HT-29 (cell line): ENCODE measurements around the gene CBFA2T2. TPM values are rescaled to one million over a fixed set of nuclear protein-coding genes. Genes with fewer than 3 reads are reported as not detected.

ENCODE experiments used
- DNase-seq: peaks from one replicate; pipeline ENCODE4 v3.0.0-alpha.2; 2015; ENCODE audit warnings: low spot score
- total RNA-seq: library from RNA; depleted of rRNA; stranded (reverse); fragments of >200 nt; shearing (Covaris generic); gene quantifications from 2 replicates; pipeline ENCODE4 v1.2.3, GENCODE V29; 2014

The CBFA2T2 gene
- total RNA-seq, 1 experiment from 2014 or later = 9.6 TPM

DNA sequence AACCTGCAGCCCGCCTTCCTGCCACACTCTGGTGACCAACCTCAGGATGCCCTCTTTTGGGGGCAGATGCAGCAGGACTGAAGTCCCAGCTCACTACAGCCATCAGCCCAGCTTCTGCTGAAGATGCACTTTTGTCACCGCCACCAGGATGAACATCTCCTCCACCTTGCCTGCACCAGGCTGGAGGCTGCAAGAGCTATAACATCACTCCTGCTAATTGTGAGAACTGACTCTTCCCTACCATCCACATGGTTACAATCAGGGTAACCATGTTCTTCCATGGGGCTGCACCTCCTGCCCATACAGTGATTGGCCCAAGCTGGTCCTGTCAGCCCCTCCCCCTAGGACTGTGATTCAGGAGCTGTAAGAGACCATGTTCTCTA lies 174.9 kb downstream of the CBFA2T2 start:
- DNase-seq = no peak

DNA sequence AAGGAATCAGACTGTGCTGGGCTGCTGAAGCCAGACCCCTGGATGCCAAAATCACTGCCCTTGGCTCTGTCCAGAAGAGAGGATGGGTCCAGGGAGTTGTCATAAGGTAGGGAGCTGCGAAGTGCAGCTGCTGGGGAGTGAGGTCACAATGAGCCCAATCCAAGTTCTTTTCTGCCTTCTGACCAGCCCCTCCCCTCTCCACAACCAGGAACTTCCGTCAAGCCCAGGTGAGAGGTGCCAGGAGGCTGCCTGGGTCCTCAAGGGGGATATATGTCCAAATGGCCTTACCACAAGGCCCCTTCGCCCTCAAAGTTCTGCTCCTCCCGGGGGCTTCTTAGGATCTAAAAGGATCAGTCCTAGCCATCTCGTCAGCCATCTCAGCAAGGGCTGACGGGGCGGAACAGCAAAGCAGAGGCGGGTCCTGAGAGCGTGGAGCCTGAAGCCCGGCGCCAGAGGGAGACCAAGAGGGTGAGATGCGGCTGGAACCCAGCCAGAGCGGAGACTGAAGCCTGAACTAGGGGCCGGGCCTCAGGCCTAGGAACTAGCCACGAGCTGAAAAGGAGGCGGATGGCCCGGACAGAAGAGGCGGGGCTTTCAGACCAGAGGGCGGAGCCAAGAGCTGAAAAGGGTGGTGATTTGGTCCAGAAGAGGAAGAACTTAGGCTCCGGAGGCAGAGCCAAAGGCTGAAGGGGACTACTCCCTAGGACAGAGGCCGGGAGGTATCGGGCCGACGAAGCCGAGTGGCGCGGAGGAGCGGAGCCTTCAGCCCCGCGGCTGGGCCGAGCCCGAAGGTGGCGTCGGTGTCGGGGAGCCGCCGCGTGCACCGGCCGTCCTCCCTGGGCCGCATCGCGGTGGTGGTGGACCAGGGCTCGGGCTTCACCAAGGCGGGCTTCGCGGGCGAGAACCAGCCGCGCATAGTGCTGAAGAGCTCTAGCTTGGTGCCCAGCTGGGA lies 176.7 kb downstream of the CBFA2T2 start, which contains the start of gene ACTL10:
Gene ACTL10 (plus strand): TSS at position 651 of the 952 bp plus-strand sequence. CDS start 555 bp downstream, outside the sequence.
- peak; percentile 100 for DNase-seq

DNA sequence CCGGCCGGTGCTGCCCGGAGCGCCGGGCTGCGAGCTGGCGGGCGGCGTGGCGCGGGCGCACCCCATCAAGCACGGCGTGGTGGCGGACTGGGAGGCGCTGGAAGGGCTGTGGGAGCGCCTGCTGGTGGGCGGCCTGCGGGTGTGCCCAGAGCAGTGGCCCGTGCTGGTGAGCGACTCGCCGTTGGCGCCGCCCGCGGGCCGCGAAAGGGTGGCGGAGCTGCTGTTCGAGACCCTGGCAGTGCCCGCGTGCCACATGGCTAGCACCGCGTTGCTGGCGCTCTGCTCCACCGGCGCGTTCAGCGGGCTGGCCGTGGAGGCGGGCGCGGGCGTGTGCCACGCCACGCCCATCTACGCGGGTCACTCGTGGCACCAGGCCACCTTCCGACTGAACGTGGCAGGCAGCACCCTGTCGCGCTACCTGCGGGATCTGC lies 177.4 kb downstream of the CBFA2T2 start:
- DNase-seq = no peak

DNA sequence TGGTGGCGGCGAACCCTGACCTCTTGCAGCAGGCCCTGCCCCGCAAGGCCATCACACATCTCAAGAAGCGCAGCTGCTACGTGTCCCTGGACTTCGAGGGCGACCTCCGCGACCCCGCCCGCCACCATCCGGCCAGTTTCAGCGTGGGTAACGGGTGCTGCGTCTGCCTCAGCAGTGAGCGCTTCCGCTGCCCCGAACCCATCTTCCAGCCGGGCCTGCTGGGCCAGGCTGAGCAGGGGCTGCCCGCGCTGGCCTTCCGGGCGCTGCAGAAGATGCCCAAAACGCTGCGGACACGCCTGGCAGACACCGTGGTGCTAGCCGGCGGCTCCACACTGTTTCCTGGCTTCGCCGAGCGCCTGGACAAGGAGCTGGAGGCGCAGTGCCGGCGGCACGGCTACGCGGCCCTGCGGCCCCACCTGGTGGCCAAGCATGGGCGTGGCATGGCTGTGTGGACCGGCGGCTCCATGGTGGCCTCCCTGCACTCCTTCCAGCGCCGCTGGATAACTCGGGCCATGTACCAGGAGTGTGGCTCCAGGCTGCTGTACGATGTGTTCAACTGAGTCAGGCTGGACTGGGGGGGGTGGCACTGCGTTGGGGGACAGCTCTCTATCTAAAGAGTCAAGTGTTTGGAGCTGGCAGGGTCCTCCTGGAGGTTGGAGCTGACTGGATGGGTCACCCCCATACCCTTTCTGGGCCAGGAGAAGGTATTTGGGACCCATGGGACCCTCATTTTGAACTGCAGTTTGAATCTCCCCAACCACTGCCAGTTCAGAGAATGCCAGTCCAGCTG lies 178.0 kb downstream of the CBFA2T2 start:
- peak; percentile 95 for DNase-seq

DNA sequence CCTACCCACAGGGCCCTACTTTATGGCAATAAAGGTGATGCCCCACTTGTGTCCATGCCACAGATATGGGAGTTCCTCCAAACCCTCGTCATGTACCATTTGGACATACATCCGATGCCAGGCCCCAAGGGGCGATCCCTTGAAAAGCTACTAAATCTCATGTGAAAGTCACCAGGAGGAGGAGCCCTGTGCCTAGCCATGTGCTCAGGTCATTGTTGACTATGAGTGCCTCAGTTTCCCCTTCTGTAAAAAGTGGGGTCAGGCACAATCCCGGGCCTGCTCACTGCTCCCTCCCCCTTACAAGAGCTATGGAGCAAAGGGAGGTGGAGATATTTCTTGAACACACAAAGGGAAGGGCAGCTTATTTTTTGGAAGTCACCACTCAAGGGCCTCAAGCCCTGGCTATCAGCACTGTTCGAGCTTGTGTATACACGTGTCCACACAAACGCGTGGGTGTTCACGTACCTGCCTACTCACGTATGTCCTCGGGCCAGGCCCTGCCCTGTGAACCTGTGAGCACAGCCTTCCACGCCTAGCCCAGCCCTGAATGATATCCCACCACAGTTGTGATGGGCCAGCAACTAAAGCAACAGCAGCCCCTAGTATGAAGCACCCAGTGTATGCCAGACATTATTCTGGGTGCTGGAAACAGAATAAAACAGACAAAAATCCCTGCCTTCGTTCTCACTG lies 178.7 kb downstream of the CBFA2T2 start:
- no peak for DNase-seq

DNA sequence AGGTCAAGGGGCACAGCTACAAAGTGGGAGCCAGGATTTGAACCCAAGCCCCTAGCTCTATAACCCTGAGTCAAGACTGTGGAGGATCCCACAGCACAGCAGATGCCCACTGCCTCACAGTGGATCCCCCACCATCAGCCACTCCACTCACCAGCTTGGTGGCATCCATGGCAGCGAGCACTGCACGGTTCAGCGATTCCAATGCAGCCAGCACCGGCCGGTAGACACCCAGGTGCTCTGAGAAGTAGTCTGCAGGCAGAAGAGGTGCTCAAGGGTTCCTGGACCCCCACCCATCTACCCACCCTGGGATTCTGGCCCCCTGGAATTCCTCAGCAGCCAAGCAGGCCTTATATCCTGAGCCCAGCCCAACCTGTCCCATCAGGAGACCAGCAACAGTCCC lies 179.3 kb downstream of the CBFA2T2 start:
- DNase-seq = no peak

DNA sequence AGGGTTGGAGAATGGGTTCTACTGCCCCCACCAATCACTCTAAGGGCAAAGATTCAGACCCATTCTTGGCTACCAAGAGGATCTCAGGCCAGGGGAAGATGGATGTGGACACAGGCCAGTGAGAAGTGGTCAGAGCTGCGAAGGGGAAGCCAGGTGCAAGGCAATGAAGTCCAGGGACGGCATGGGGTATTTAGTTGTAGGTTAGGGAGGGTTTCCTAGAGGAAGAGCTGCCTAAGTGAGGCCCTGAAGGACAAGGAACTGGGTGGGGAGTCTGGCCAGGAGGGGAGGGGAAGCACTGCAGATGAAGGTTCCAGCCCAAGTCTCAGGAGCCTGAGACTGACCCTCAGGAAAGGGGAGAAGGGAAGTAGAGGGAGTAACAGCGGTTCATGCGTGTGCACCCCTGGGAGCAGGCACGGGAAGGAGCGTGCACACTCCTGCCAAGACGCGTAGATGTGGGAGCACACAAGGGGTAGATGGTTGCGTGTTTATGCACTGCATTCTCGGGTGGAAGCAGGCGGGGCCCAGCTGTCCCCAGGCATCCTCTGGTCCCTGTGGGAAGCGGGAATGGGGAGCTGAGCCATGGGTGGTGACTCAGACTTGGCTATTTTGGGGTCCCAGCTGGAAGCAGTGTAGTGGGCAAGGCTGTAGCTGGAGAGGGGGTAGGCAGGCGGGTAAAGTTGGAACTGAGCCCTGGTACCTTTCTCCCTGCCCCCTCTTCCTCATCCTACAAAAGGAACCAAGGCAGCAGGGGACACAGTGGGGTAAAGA lies 180.2 kb downstream of the CBFA2T2 start:
- DNase-seq = no peak

DNA sequence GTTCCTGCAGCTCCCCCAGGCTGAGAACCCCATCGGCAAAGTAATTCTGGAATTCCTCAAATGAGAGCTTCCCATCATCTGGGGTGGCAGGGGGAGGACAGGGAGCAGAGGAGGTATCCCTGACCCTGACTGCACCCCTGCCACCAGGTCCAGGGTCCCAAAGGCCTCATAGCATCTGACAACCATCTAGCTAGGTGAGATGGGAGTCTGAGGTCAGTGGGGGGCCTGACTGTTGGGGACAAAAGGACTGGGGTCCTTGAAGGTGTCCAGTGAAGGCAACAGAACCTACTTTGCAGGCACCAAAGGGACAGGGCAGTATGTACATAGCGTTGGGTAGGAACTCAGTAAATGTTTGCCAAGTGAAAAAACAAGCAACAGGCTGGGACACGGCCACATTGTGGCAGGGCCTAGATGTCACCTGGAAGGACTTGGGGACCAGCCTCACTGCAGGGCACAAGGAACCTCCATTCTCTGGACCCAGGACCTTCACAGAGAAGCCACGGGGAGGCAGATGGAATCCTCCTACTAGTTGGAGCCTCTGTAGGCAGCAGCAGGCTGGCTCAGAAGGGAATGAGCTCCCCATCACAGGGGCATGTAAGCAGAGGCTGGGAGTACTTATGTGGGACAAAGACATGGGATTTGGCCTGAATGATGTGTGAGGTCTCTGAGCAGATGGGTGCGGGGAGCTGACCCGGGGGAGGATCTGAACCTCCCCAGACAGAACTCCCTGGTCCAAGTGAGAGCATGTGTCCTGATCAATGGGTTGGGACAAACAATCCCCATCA lies 181.0 kb downstream of the CBFA2T2 start:
- no peak for DNase-seq

DNA sequence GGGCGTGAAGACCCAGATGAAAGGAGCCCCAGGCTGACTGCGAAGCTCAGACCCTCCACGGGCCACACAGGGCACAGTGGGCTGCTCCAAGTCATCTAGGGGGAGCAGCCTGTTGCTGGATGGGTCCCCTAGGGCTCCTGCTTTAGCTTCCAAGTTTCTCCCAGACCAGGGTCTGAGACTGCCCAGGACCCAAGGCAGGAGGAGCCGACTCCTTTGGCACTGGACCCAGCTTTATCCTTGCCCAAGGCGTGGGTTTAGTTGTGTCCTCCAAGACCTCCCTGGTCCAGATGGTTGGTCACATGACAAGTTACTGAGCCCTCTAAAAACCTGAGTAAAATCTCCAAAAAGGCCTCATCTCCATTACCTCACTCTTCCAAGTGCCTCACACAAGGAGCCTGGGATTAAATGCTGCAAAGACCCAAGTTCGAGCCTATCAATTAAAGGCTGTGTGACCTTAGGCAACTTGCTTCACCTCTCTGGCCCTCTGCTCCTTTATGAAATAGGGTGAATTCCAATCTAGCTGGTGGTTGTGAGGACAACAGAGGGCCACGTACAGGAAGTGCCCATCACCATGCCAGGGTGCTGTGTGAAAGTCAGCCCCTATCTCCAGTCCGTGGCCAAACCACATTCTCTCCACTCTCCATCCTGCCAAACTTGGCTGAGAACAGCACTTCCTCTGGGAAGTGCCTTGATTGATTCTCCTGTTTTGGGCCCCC lies 181.8 kb downstream of the CBFA2T2 start:
- DNase-seq = no peak

DNA sequence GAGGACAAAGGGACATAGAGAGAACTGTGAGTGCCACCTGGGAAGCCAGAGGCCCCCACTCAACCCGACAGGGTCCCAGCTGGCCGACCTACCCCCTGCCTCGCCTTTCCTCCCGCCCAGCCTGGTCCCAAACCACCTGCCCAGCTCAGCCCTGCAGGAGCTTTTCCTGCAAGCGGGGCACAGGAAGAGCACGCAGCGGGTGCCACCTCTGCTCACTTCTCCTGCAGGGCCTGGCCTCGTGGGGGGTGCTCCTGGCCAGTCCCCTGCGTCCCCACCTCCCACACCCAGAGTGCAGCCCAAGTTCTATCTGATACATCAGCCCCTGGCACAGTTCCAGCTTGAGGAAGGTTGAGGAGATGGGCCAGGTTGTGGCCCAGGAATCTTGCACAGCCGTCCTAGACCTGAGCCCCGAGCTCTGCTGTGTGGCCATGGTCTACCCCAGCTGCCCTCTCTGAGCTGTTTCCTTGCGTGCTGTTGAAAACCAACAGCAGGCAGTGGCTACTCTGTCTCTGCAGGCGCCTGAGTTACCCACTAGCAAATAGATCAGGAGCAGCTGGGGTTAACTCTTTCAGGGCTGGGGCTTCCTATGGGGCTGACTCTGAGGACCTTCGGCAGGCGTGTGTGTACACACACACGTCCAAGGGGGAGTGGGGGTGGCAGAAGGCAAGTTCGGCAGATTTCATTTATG lies 182.7 kb downstream of the CBFA2T2 start:
- DNase-seq = peak; percentile 17

DNA sequence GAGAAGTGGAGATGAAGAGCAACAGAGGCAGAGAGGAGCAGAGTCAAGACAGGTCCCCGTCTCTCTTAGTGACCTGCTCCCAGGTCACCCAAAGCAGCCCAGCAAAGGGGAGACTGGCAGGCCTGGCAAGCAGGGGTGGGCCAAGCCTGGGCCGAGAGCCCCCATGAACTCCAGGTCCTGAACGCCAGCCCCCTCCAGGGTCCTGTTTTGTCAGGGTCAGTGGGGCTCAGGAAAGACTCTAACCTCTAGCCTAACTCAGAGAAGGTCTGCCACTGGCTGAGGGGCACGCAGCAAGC lies 183.2 kb downstream of the CBFA2T2 start:
- no peak for DNase-seq

DNA sequence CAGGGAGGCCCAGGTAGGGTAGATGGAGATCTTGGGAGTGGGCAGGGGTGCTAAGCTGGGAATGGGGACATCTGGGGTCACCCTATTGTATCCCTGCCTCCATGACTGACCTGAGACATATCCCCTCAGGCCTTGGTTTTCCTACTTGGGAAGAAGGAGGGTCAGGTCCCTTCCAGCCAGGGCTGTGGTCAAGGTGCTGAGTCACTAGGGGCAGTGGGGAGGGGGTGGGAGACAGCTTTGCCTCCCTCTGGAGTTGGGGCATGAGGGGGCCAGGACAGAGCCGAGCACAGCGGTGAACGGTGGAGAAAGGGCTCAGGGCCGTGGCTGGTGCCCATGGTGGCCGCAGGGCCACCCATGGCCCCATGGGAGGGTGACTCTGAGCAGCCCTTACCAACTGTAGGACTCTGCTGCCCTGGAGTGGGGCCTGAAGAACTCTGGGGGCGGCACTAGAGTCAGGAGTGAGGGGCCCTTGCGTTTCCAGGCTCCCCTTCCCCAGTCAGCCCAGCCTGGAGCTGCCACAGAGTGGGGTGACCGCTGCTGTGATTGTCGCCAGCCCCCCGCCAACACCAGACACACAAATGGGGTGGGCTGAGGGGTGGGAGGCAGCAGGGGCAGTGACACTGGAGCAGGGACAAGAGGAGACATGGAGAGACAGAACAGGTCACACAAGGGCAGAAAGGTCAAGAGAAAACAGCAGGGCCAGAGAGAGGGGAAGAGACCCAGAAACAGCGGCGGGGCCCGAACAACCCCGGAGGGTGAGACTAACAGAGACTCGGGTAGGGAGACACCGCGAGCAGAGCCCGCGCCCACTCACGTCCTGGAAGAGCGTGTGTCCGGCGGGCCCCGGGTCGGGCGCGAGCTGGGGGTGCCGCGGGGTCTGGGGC lies 183.8 kb downstream of the CBFA2T2 start:
- peak; percentile 44 for DNase-seq

DNA sequence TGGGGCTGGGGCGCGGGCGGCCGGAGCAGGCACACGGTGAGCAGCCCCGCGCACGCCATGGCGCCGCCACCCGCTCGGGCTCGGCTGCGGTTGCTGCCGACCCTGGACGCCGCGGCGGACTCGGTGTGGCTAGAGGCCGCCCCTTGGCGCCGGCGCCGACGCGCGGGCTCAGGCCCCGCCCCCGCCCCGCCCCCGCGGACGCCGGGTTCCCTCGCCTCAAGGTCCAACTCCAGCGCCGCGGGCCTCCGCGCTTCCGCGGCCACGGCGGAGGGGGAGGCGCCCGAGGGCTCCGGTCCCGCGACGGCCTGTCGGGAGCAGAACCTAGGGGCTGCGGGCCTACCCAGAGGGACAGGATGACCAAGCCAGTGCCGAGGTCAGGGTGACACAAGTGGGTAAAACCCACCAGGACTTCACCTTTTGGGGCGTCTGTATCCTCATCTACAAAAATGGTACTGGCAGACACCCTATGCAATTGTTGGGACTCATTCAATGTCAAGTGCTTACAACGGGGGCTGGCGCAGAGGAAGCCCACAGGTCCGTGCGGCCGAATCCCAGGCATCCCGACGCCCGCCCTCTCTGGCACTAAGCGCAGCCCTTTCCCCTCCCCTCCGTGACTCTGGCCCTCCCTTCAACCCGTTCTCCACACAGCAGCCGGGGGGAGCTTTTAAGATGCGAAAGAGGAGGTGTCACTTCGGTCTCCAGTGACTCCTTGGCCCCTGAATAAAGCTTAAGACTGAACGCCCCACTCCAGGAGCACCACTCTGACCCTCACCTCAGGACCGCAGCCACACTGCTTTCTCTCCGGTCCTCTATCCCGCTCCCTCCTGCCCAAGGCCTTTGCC lies 184.6 kb downstream of the CBFA2T2 start, which contains the start of gene NECAB3:
Gene NECAB3 (minus strand): TSS at position 135 of the 842 bp plus-strand sequence. CDS start 76 bp downstream, at position 59.
- peak; percentile 81 for DNase-seq

DNA sequence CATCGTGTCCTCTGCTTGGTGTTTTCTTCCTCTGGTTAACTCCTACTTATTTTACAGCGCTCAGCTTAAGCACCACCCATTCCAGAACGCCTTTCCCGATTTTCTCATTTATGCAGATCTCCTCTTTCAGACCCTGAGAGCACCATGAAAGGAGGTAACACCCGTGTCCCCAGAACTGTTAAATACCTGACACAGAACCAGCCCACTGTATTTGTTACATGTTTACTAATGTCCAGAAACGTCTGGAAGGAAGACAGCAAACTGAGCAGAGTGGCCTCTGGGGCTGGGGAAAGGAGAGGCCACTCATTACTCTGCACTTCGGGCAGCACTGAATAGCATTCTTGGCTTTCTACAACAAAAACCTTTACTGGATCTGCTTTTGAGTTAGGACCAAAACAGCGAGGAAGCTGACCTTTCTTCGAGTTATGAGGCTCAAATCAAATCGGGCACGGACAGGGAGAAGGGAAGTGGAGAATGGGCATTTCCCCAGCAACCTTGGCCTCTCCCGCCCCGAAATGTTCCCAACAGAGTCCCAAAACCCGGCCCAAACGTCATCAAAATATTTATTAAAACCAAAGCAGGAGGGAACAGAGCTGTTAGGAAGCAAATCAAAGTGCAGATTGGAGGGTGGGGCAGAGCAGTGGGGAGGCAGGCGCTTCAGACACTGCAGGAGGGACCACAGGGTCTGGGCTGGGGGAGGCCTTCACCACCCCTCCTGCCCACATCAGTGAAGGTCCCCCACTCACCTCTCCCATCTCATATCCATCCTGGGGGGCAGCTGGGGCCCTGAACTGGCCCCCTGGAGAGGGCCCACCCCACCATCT lies 185.5 kb downstream of the CBFA2T2 start:
- DNase-seq = no peak

DNA sequence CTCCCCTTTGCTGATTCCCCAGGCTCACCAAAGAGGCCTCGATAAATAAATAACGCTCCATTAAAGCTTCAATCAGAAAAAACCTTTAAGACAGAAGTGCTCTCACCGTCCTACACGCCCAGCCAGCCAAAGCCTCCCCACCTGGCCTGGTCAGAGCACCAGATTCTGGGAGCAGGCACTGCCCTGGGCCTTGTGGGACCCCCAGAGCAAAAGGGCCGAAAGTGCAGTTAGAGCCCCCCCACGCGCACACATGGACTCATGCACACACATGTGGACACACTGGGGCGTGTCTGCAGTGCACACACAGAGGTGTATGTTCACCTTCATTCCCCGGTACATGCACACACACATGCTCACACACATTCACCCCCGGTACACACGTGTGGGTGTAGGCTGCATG lies 186.2 kb downstream of the CBFA2T2 start:
- DNase-seq = no peak
